ENCODE results near the gene RAB3B.

DNA sequence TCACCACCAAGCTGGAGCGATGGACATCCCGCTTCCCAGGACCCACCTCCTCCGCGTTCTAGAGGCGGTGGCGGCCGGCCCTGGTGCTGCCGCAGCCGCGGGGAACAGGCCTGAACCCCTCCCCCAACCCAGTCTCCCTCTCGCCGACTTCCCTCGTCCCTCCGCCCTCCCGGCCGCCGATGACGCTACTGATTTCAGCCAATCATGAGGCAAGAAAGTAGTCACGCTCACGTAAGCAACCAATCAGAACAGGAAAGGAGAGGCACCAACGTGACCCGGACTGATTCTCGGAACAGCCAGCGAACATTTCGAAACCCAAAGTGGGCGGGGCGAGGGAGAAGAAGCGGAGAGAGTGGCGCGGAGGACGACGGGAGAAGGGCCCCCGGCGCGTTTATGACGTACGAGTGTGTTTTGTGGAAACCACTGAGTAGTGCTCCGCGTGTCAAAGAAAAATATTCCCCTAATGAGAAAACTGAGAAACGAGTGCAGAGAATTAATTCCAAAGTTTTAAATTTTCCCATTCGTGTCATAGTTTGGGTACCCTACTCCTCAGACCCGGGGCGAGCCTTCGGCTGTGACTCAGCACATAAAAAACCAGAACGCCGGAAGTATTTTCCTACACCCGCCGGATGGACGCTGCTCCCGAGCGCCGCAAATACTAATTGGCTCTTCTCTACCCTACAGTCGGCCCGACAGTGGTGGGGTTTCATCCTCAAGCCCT lies 111.7 kb downstream of the RAB3B start, which contains the start of gene NRDC:
- TF ChIP-seq POLR2AphosphoS5 (IDR thresholded peaks at IDR 0.05) (peak; percentile 96 to 97), POLR2A (IDR thresholded peaks at IDR 0.05) (peak; percentile 60 to 97 (median 83))
- TF ChIP-seq, protein P1, sequence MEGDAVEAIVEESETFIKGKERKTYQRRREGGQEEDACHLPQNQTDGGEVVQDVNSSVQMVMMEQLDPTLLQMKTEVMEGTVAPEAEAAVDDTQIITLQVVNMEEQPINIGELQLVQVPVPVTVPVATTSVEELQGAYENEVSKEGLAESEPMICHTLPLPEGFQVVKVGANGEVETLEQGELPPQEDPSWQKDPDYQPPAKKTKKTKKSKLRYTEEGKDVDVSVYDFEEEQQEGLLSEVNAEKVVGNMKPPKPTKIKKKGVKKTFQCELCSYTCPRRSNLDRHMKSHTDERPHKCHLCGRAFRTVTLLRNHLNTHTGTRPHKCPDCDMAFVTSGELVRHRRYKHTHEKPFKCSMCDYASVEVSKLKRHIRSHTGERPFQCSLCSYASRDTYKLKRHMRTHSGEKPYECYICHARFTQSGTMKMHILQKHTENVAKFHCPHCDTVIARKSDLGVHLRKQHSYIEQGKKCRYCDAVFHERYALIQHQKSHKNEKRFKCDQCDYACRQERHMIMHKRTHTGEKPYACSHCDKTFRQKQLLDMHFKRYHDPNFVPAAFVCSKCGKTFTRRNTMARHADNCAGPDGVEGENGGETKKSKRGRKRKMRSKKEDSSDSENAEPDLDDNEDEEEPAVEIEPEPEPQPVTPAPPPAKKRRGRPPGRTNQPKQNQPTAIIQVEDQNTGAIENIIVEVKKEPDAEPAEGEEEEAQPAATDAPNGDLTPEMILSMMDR (IDR thresholded peaks at IDR 0.05) = peak in 2 of 6 experiments; percentile 6 to 14

Data from upper lobe of left lung (tissue), 4 donors.